ENCODE results near the gene TACC2. TPM values are rescaled to one million over a fixed set of nuclear protein-coding genes. Genes with fewer than 3 reads are reported as not detected.
"Not testable (repeated sequence)": the region's sequence is repeated elsewhere in the genome, so short reads cannot be mapped to it uniquely, and the experiment has no call there.

Gene TACC2
- total and polyA plus RNA-seq, 2 experiments from 2014 or later = 75.7 to 98.0 TPM

DNA sequence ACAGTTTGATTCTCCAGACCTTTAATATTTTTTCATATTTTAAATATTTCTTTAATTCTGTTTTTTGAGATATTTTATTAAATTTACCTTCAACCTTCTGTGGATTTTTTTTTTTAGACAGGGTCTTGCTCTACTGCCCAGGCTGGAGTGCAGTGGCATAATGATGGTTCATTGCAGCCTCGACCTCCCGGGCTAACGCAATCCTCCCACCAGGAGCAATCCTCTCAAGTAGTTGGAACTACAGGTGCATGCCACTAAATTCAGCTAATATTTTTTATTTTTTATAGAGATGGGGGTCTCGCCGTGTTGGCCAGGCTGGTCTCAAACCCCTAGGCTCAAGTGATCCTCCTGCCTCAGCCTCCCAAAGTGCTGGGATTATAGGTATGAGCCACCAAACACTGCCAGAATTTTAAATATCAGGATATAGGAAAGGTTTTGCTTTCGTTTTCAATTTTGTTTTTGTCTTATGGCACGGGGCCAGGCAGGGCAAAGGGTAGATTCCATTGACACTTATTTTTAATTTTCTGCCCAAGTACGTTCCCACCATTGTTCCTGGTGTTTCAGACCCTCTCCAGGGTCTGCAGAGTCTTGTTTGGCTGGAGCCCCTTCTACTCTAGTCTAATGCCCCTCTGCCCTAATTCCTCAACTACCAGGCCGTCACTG, 1.2 kb downstream of the TACC2 start:
- peaks cover 16% of the 10 kb centered on the region for H3K4me1 ChIP-seq (ENCODE audit: low read depth)
- H3K9me3 ChIP-seq (ENCODE audit: low read depth) = no peaks in the 10 kb centered on the region
- H3K36me3 ChIP-seq = no peaks in the 10 kb centered on the region
- DNase-seq (ENCODE audit: low read depth in 1 of 2, low spot score in 1 of 2) = no peak
- no peak overlapping the region for H3K4me3 ChIP-seq
- TF ChIP-seq, protein P1, sequence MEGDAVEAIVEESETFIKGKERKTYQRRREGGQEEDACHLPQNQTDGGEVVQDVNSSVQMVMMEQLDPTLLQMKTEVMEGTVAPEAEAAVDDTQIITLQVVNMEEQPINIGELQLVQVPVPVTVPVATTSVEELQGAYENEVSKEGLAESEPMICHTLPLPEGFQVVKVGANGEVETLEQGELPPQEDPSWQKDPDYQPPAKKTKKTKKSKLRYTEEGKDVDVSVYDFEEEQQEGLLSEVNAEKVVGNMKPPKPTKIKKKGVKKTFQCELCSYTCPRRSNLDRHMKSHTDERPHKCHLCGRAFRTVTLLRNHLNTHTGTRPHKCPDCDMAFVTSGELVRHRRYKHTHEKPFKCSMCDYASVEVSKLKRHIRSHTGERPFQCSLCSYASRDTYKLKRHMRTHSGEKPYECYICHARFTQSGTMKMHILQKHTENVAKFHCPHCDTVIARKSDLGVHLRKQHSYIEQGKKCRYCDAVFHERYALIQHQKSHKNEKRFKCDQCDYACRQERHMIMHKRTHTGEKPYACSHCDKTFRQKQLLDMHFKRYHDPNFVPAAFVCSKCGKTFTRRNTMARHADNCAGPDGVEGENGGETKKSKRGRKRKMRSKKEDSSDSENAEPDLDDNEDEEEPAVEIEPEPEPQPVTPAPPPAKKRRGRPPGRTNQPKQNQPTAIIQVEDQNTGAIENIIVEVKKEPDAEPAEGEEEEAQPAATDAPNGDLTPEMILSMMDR (IDR thresholded peaks at IDR 0.05; ENCODE audit: low read depth, low read length) = no peak
- no peaks in the 10 kb centered on the region for H3K27me3 ChIP-seq
- H3K27ac ChIP-seq = no peak overlapping the region

- not testable (repeated sequence) for H3K36me3 ChIP-seq; H3K9me3 ChIP-seq (ENCODE audit: low read depth); H3K27me3 ChIP-seq; H3K27ac ChIP-seq; DNase-seq (ENCODE audit: low read depth in 1 of 2, low spot score in 1 of 2); H3K4me3 ChIP-seq
- H3K4me1 ChIP-seq (ENCODE audit: low read depth) = peaks cover 20% of the 10 kb centered on the region
Observed at GRCh38 chr10:121991727-121992126, 2.8 kb downstream of the TACC2 start.

GRCh38 chr10:121994429-121994941, 5.5 kb downstream of the TACC2 start:
- Histone ChIP-seq H3K4me3 (no peak overlapping the region), H3K27ac (peak overlapping the region; percentile 6), H3K9me3 (ENCODE audit: low read depth) (no peaks in the 10 kb centered on the region), H3K27me3 (no peaks in the 10 kb centered on the region), H3K36me3 (no peaks in the 10 kb centered on the region), H3K4me1 (ENCODE audit: low read depth) (peaks cover 24% of the 10 kb centered on the region)
- TF ChIP-seq, protein P1 (IDR thresholded peaks at IDR 0.05; ENCODE audit: low read depth, low read length) = no peak
- DNase-seq (ENCODE audit: low read depth in 1 of 2, low spot score in 1 of 2) = peak in 1 of 2 donors; percentile 68

DNA sequence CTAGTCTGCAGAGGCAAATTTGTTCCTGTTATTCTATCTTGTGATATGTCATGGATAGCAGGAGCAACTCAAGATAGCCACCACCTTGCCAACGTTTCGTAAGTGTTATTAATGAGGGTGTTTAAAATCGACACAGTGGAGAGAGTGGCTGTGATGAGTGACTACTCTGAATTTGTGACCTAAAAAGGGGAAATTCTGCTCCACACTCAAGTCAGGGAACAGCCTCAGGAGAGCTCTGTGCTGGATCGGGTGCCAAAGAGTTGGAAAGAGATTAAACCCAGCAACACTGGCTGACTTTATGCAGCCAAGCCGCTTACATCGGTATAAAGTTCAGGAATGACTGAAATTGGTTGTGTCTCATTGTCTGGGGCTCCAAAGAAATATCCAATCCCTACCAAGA, 9.5 kb downstream of the TACC2 start:
- H3K4me1 ChIP-seq (ENCODE audit: low read depth) = peaks cover 22% of the 10 kb centered on the region
- DNase-seq (ENCODE audit: low read depth in 1 of 2, low spot score in 1 of 2) = peak in 1 of 2 donors; percentile 63
- H3K27me3 ChIP-seq = no peaks in the 10 kb centered on the region
- no peaks in the 10 kb centered on the region for H3K36me3 ChIP-seq
- no peak overlapping the region for H3K4me3 ChIP-seq
- TF ChIP-seq, protein P1 (IDR thresholded peaks at IDR 0.05; ENCODE audit: low read depth, low read length) = no peak
- H3K9me3 ChIP-seq (ENCODE audit: low read depth) = no peaks in the 10 kb centered on the region
- H3K27ac ChIP-seq = peak overlapping the region; percentile 79

- Histone ChIP-seq H3K27me3 (no peaks in the 10 kb centered on the region), H3K27ac (no peak overlapping the region), H3K36me3 (no peaks in the 10 kb centered on the region), H3K4me3 (no peak overlapping the region), H3K4me1 (ENCODE audit: low read depth) (peaks cover 14% of the 10 kb centered on the region), H3K9me3 (ENCODE audit: low read depth) (no peaks in the 10 kb centered on the region)
- no peak for DNase-seq (ENCODE audit: low read depth in 1 of 2, low spot score in 1 of 2)
- TF ChIP-seq, protein P1 (IDR thresholded peaks at IDR 0.05; ENCODE audit: low read depth, low read length) = no peak
Observed at GRCh38 chr10:121999301-121999700, 10.3 kb downstream of the TACC2 start.

GRCh38 chr10:122001698-122002097, 12.7 kb downstream of the TACC2 start:
- H3K4me1 ChIP-seq (ENCODE audit: low read depth) = peaks cover 4% of the 10 kb centered on the region
- TF ChIP-seq, protein P1 (IDR thresholded peaks at IDR 0.05; ENCODE audit: low read depth, low read length) = no peak
- H3K27me3 ChIP-seq = no peaks in the 10 kb centered on the region
- H3K36me3 ChIP-seq = no peaks in the 10 kb centered on the region
- H3K4me3 ChIP-seq = no peak overlapping the region
- H3K9me3 ChIP-seq (ENCODE audit: low read depth) = no peaks in the 10 kb centered on the region
- no peak for DNase-seq (ENCODE audit: low read depth in 1 of 2, low spot score in 1 of 2)
- no peak overlapping the region for H3K27ac ChIP-seq

Measured in cardiac muscle cell (in vitro differentiated cells and primary cell).